Measurements from ENCODE around the gene ARMC5. TPM values are rescaled to one million over a fixed set of nuclear protein-coding genes. Genes with fewer than 3 reads are reported as not detected.
A peak's percentile ranks its signal among the peaks of the same experiment; 100 is the strongest.

ARMC5 gene
- polyA plus RNA-seq, 2 of the 4 experiments (the other 2 are of a cell fraction): 3.2 to 6.1 TPM

DNA sequence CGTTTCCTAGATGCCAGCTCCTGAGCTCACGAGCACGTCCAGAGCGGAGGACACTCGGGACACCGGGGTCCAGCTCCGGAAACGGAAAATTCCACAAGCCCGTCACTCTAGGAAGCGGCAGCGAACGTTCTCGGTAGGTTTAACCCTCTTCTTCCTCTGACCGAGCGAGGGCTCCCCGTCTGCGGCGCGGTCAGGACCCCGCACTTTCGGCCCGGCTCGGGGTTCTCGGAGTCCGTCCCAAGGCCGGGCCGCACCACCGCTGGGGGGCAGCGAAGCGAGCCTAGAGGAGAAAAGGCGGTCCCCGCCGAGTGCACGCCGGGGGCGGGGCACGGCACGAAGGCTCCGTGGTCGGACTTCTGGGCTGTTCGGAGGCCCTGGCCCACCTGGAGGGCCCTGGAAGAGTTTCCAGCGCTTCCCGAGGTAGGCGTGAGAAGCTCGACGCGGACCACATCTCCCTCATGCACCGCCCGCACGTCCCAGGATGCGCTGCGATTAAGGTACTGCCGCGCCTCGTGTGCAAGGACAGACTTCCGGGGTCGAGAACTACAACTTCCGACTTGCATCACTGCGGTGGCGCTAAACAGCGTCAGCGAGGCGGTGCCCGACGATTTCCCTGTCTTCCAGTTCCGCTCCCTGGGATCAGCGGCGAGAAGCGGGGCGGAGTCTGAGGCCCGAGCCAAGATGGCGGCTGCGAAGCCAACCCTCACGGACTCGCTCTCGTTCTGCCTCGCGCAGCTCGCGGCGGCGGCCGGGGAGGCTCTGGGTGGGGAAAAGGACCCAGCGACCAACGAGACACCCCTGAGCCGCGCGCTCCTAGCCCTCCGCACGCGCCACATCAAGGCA is at the start of gene ARMC5 (continued):
- TF ChIP-seq FOSL2 (IDR thresholded peaks at IDR 0.05): no peak
- TF ChIP-seq FOSL2 (CRISPR knock-in tag; IDR thresholded peaks at IDR 0.05): no peak; the same call in 1 of the 2 replicates
- TF ChIP-seq JUNB (IDR thresholded peaks at IDR 0.05): no peak
- TF ChIP-seq POLR2AphosphoS2 (conservative IDR thresholded peaks at IDR 0.05; ENCODE audit: low read length): no peak
- TF ChIP-seq, protein P1, sequence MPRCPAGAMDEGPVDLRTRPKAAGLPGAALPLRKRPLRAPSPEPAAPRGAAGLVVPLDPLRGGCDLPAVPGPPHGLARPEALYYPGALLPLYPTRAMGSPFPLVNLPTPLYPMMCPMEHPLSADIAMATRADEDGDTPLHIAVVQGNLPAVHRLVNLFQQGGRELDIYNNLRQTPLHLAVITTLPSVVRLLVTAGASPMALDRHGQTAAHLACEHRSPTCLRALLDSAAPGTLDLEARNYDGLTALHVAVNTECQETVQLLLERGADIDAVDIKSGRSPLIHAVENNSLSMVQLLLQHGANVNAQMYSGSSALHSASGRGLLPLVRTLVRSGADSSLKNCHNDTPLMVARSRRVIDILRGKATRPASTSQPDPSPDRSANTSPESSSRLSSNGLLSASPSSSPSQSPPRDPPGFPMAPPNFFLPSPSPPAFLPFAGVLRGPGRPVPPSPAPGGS (IDR thresholded peaks at IDR 0.05): peak; percentile 36; the same call in 2 of the 3 replicates
- no peak for TF ChIP-seq NFE2L2 (conservative IDR thresholded peaks at IDR 0.05; ENCODE audit: low read length)
- TF ChIP-seq CHD4 (IDR thresholded peaks at IDR 0.05; ENCODE audit: borderline replicate concordance): no peak
- no peak for TF ChIP-seq HDAC2 (IDR thresholded peaks at IDR 0.05)
- TF ChIP-seq NPAS2 (CRISPR knock-in tag; IDR thresholded peaks at IDR 0.05; ENCODE audit: borderline replicate concordance): no peak
- TF ChIP-seq GATA3 (IDR thresholded peaks at IDR 0.05; ENCODE audit: borderline replicate concordance): no peak; the same call in 1 of the 2 replicates
- TF ChIP-seq CBX2 (IDR thresholded peaks at IDR 0.05; ENCODE audit: borderline replicate concordance, low read depth): no peak
- no peak for TF ChIP-seq CHD2 (IDR thresholded peaks at IDR 0.05; ENCODE audit: low read length, partially characterized antibody)
- 0 out of 2 replicates have a peak, but pooled peaks have one; percentile 55 for TF ChIP-seq RNF2 (IDR thresholded peaks at IDR 0.05; ENCODE audit: borderline replicate concordance, low read depth)
- peak; percentile 69 for TF ChIP-seq POLR2A (IDR thresholded peaks at IDR 0.05; ENCODE audit: low read length)
- no peak for TF ChIP-seq HOXB13 (CRISPR knock-in tag; IDR thresholded peaks at IDR 0.05; ENCODE audit: low read depth)
- TF ChIP-seq, protein P2, sequence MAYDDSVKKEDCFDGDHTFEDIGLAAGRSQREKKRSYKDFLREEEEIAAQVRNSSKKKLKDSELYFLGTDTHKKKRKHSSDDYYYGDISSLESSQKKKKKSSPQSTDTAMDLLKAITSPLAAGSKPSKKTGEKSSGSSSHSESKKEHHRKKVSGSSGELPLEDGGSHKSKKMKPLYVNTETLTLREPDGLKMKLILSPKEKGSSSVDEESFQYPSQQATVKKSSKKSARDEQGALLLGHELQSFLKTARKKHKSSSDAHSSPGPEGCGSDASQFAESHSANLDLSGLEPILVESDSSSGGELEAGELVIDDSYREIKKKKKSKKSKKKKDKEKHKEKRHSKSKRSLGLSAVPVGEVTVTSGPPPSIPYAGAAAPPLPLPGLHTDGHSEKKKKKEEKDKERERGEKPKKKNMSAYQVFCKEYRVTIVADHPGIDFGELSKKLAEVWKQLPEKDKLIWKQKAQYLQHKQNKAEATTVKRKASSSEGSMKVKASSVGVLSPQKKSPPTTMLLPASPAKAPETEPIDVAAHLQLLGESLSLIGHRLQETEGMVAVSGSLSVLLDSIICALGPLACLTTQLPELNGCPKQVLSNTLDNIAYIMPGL (CRISPR knock-in tag; IDR thresholded peaks at IDR 0.05; ENCODE audit: borderline replicate concordance): peak; percentile 69; the same call in 1 of the 2 replicates
- TF ChIP-seq KDM1A (IDR thresholded peaks at IDR 0.05; ENCODE audit: low read depth): no peak
- TF ChIP-seq CEBPB (IDR thresholded peaks at IDR 0.05): peak; percentile 42 to 75; a peak in 2 of 4 replicates
- TF ChIP-seq, protein P3, sequence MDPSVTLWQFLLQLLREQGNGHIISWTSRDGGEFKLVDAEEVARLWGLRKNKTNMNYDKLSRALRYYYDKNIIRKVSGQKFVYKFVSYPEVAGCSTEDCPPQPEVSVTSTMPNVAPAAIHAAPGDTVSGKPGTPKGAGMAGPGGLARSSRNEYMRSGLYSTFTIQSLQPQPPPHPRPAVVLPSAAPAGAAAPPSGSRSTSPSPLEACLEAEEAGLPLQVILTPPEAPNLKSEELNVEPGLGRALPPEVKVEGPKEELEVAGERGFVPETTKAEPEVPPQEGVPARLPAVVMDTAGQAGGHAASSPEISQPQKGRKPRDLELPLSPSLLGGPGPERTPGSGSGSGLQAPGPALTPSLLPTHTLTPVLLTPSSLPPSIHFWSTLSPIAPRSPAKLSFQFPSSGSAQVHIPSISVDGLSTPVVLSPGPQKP (IDR thresholded peaks at IDR 0.05; ENCODE audit: low read depth, low read length): no peak
- no peak for TF ChIP-seq MAZ (IDR thresholded peaks at IDR 0.05; ENCODE audit: borderline replicate concordance, low read depth, low read length)
- no peak for TF ChIP-seq RCOR1 (IDR thresholded peaks at IDR 0.05; ENCODE audit: low read depth, low read length)
- TF ChIP-seq HOXB5 (CRISPR knock-in tag; IDR thresholded peaks at IDR 0.05): peak; percentile 77; the same call in 1 of the 2 replicates
- TF ChIP-seq, protein P4, sequence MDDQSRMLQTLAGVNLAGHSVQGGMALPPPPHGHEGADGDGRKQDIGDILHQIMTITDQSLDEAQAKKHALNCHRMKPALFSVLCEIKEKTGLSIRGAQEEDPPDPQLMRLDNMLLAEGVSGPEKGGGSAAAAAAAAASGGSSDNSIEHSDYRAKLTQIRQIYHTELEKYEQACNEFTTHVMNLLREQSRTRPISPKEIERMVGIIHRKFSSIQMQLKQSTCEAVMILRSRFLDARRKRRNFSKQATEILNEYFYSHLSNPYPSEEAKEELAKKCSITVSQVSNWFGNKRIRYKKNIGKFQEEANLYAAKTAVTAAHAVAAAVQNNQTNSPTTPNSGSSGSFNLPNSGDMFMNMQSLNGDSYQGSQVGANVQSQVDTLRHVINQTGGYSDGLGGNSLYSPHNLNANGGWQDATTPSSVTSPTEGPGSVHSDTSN (IDR thresholded peaks at IDR 0.05): no peak
- TF ChIP-seq, protein P5, sequence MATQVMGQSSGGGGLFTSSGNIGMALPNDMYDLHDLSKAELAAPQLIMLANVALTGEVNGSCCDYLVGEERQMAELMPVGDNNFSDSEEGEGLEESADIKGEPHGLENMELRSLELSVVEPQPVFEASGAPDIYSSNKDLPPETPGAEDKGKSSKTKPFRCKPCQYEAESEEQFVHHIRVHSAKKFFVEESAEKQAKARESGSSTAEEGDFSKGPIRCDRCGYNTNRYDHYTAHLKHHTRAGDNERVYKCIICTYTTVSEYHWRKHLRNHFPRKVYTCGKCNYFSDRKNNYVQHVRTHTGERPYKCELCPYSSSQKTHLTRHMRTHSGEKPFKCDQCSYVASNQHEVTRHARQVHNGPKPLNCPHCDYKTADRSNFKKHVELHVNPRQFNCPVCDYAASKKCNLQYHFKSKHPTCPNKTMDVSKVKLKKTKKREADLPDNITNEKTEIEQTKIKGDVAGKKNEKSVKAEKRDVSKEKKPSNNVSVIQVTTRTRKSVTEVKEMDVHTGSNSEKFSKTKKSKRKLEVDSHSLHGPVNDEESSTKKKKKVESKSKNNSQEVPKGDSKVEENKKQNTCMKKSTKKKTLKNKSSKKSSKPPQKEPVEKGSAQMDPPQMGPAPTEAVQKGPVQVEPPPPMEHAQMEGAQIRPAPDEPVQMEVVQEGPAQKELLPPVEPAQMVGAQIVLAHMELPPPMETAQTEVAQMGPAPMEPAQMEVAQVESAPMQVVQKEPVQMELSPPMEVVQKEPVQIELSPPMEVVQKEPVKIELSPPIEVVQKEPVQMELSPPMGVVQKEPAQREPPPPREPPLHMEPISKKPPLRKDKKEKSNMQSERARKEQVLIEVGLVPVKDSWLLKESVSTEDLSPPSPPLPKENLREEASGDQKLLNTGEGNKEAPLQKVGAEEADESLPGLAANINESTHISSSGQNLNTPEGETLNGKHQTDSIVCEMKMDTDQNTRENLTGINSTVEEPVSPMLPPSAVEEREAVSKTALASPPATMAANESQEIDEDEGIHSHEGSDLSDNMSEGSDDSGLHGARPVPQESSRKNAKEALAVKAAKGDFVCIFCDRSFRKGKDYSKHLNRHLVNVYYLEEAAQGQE (IDR thresholded peaks at IDR 0.05): no peak
- no peak for TF ChIP-seq HEYL (CRISPR knock-in tag; IDR thresholded peaks at IDR 0.05)

Data from A549 (cell line).